B cell (primary cell): ENCODE measurements around the gene COX10. TPM values are rescaled to one million over a fixed set of nuclear protein-coding genes. Genes with fewer than 3 reads are reported as not detected.

ENCODE experiments used
- ATAC-seq: fragments of 200-7000 bp; cut with Tn5 transposase; one replicate; pipeline ENCODE4 v1.10.0; 2021; ENCODE audit warnings: low read depth, mild to moderate bottlenecking, moderate number of reproducible peaks, moderate library complexity
- CTCF ChIA-PET: fragments of 350-600 bp; sonication (Branson Sonifier 250); formaldehyde crosslinking; loops from one replicate; lab custom pipeline; 2021; ENCODE audit warnings: antibody characterized with exemption, inconsistent platforms; lab: Charles Lee
- POLR2A ChIA-PET: fragments of 350-600 bp; sonication (Branson Sonifier 250); formaldehyde crosslinking; loops from one replicate; lab custom pipeline; 2021; ENCODE audit warnings: antibody characterized with exemption; lab: Charles Lee
- DNase-seq: peaks from one replicate; pipeline ENCODE4 v3.0.0; 2013
- H2AFZ ChIP-seq: 2 replicates; pipeline ENCODE4 v1.6.1; 2012; ENCODE audit warnings: mild to moderate bottlenecking, low read depth, low read length; ENCODE audit not compliant: insufficient read depth, poor library complexity, severe bottlenecking
- H3K27ac ChIP-seq, 2 donors: 1 replicate in 1 of 2; 2 replicates in 1 of 2; pipeline ENCODE4 v1.5.1; 2012 to 2013; ENCODE audit warnings: low read length in 2 of 2, mild to moderate bottlenecking in 2 of 2, moderate library complexity in 1 of 2
- H3K27me3 ChIP-seq, 4 experiments: fragments of 200-600 bp in 1 of 4; sonication (generic) in 1 of 4; replicated peaks in 1 of 4; 1 replicate in 2 of 4; 2 replicates in 2 of 4; pipeline versions ENCODE4 v1.6.1 to v1.7.0; 2013 to 2016; ENCODE audit warnings: low read length in 3 of 4, mild to moderate bottlenecking in 2 of 4, mixed read lengths in 1 of 4, moderate library complexity in 1 of 4; ENCODE audit not compliant: insufficient read depth in 4 of 4, control insufficient read depth in 3 of 4; ENCODE audit errors: control extremely low read depth in 1 of 4
- H3K36me3 ChIP-seq, 2 experiments: replicated peaks in 1 of 2; 1 replicate in 1 of 2; 2 replicates in 1 of 2; pipeline versions ENCODE4 v1.6.1 to v1.7.1; 2013; ENCODE audit warnings: low read length in 1 of 2; ENCODE audit not compliant: insufficient read depth in 2 of 2, control insufficient read depth in 1 of 2; ENCODE audit errors: control extremely low read depth in 1 of 2, extremely low read depth in 1 of 2
- H3K4me1 ChIP-seq, 2 donors: fragments of 200-600 bp in 1 of 2; sonication (generic) in 1 of 2; 1 replicate in 1 of 2; 2 replicates in 1 of 2; pipeline versions ENCODE4 v1.5.1 to v1.6.1; 2013 to 2017; ENCODE audit warnings: low read length in 2 of 2; ENCODE audit not compliant: control insufficient read depth in 2 of 2, insufficient read depth in 2 of 2
- H3K4me2 ChIP-seq: replicated peaks from 2 replicates; pipeline ENCODE3; 2012; ENCODE audit warnings: mild to moderate bottlenecking, low read depth, low read length; ENCODE audit not compliant: poor library complexity, severe bottlenecking
- H3K4me3 ChIP-seq, 5 experiments: fragments of 200-600 bp in 1 of 5; sonication (generic) in 1 of 5; 1 replicate in 3 of 5; 2 replicates in 2 of 5; pipeline versions ENCODE4 v1.5.1 to v1.7.0; 2011 to 2016; ENCODE audit warnings: low read length in 4 of 5, mild to moderate bottlenecking in 4 of 5, low read depth in 2 of 5, control low read depth in 1 of 5, moderate library complexity in 1 of 5; ENCODE audit not compliant: insufficient read depth in 1 of 5; ENCODE audit errors: control extremely low read depth in 1 of 5, extremely low read depth in 1 of 5
- H3K79me2 ChIP-seq: fragments of 200-600 bp; sonication (generic); one replicate; pipeline ENCODE4 v1.6.0; 2016; ENCODE audit warnings: low read length; ENCODE audit not compliant: control insufficient read depth, insufficient read depth
- H3K9ac ChIP-seq: fragments of 200-600 bp; sonication (generic); 2 replicates; pipeline ENCODE4 v1.6.1; 2017; ENCODE audit warnings: mild to moderate bottlenecking, low read length, moderate library complexity
- H3K9me3 ChIP-seq, 3 donors: one replicate each; pipeline versions ENCODE4 v1.6.1 to v1.7.1; 2013; ENCODE audit warnings: low read length in 2 of 3; ENCODE audit not compliant: control insufficient read depth in 2 of 3, insufficient read depth in 1 of 3; ENCODE audit errors: control extremely low read depth in 1 of 3
- H4K20me1 ChIP-seq: 2 replicates; pipeline ENCODE4 v1.6.0; 2012; ENCODE audit warnings: mild to moderate bottlenecking, low read length; ENCODE audit not compliant: insufficient read depth, control insufficient read depth, poor library complexity, severe bottlenecking
- H3K27ac Mint-ChIP-seq: one replicate; pipeline ENCODE4 v1.8.0; 2021; ENCODE audit warnings: mixed read lengths
- H3K27me3 Mint-ChIP-seq: one replicate; pipeline ENCODE4 v1.8.0; 2021; ENCODE audit warnings: mixed read lengths
- H3K4me1 Mint-ChIP-seq: one replicate; pipeline ENCODE4 v1.8.0; 2021; ENCODE audit warnings: mixed read lengths
- H3K4me3 Mint-ChIP-seq: one replicate; pipeline ENCODE4 v1.8.0; 2021; ENCODE audit warnings: mixed read lengths
- H3K9me3 Mint-ChIP-seq: one replicate; pipeline ENCODE4 v1.8.0; 2022; ENCODE audit warnings: mixed read lengths; ENCODE audit not compliant: insufficient read depth
- CTCF ChIP-seq: fragments of 200-600 bp; IDR thresholded peaks from one replicate; pipeline ENCODE4 v1.8.0; 2022; ENCODE audit warnings: antibody characterized with exemption, mild to moderate bottlenecking
- EZH2 ChIP-seq: IDR thresholded peaks from 2 replicates; pipeline ENCODE4 v1.6.1; 2012; ENCODE audit warnings: borderline replicate concordance, low read depth, mild to moderate bottlenecking, moderate library complexity, low read length; ENCODE audit not compliant: insufficient read depth, poor library complexity, severe bottlenecking
- WGBS: methylation state at CpG from one replicate; pipeline ENCODE4 v1.1.5; 2013; ENCODE audit warnings: missing lambda C conversion rate; ENCODE audit not compliant: insufficient coverage; 5-methylcytosine and 5-hydroxymethylcytosine counted together
- intact Hi-C: fragments of 100-400 bp; cut with micrococcal nuclease; formaldehyde crosslinking; loops from one replicate; pipeline ENCODE4 v1.10.0; 2022
- polyA plus RNA-seq: library from polyadenylated mRNA; depleted of rRNA; stranded (reverse); fragments of >200 nt; gene quantifications from 2 replicates; pipeline ENCODE4 v1.2.3, GENCODE V29; 2012
- total RNA-seq, 2 donors: library from RNA; stranded (reverse); fragments of 120-200 nt in 1 of 2; gene quantifications; 1 replicate in 1 of 2; 2 replicates in 1 of 2; pipeline versions ENCODE4 v1.2.3 to v1.2.4, GENCODE V29; 2013 to 2022

The COX10 gene
- total and polyA plus RNA-seq, 2 donors (not counting 1 experiment from before 2014, with no cell fraction given): 21.8 to 23.3 TPM

- H3K4me3 ChIP-seq: no peak overlapping the region
- H3K27me3 Mint-ChIP-seq: no peaks in the 10 kb centered on the region
- H3K9me3 Mint-ChIP-seq: peaks cover 7% of the 10 kb centered on the region
Measured at GRCh38 chr17:14168582-14168981, 99.3 kb downstream of the COX10 start.

GRCh38 chr17:14169287-14169686 is 100.0 kb downstream of the COX10 start:
- Mint-ChIP-seq H3K4me1 (no peaks in the 10 kb centered on the region), H3K27ac (no peak overlapping the region), H3K4me3 (no peak overlapping the region), H3K9me3 (peaks cover 7% of the 10 kb centered on the region), H3K27me3 (no peaks in the 10 kb centered on the region)
- CTCF ChIA-PET: no interaction called here
- peaks cover 3 to 18% (median 14%) of the 10 kb centered on the region in 3 donors for H3K9me3 ChIP-seq
- H3K9ac ChIP-seq: no peak overlapping the region
- no peaks in the 10 kb centered on the region for H3K27me3 ChIP-seq
- TF ChIP-seq EZH2: no peak
- no peaks in the 10 kb centered on the region for H3K4me1 ChIP-seq
- H3K79me2 ChIP-seq: peaks cover 3% of the 10 kb centered on the region
- H3K4me2 ChIP-seq: no peak overlapping the region
- POLR2A ChIA-PET: no interaction called here
- no peak for DNase-seq
- WGBS: no CpG with 5 or more reads among the region's 2 CpGs
- peaks cover 6% of the 10 kb centered on the region for H4K20me1 ChIP-seq
- H3K4me3 ChIP-seq: no peak overlapping the region
- peaks cover 0 to 2% of the 10 kb centered on the region in 2 experiments for H3K36me3 ChIP-seq
- H2AFZ ChIP-seq: no peak overlapping the region
- no peak overlapping the region for H3K27ac ChIP-seq
- intact Hi-C loops: no loop called here
- no peak for ATAC-seq

More at GRCh38 chr17:14168582-14168981, 99.3 kb downstream of the COX10 start:
- Histone ChIP-seq H2AFZ (no peak overlapping the region), H3K4me2 (no peak overlapping the region), H4K20me1 (peaks cover 6% of the 10 kb centered on the region), H3K79me2 (peaks cover 3% of the 10 kb centered on the region), H3K36me3 (peaks cover 0 to 2% of the 10 kb centered on the region in 2 experiments), H3K27me3 (no peaks in the 10 kb centered on the region), H3K9me3 (peaks cover 3 to 18% (median 14%) of the 10 kb centered on the region in 3 donors), H3K4me1 (no peaks in the 10 kb centered on the region), H3K27ac (no peak overlapping the region), H3K9ac (no peak overlapping the region)
- 100% methylated on average over 1 of the region's 3 CpGs for WGBS
- H3K4me1 Mint-ChIP-seq: no peaks in the 10 kb centered on the region
- POLR2A ChIA-PET: no interaction called here
- no peak overlapping the region for H3K27ac Mint-ChIP-seq
- H3K4me3 Mint-ChIP-seq: no peak overlapping the region
- CTCF ChIA-PET: no interaction called here
- intact Hi-C loops: no loop called here
- no peak for DNase-seq
- TF ChIP-seq EZH2 (no peak), CTCF (no peak)
- ATAC-seq: no peak
